GM23248 (cell line): Measurements from ENCODE around the gene TSPAN4. TPM values are rescaled to one million over a fixed set of nuclear protein-coding genes. Genes with fewer than 3 reads are reported as not detected.
A peak's percentile ranks its signal among the peaks of the same experiment; 100 is the strongest.

Experiments
- DNase-seq: peaks from one replicate; pipeline ENCODE4 v3.0.0-alpha.2; 2015
- H2AFZ ChIP-seq: fragments of 200-600 bp; sonication (generic); 2 replicates; pipeline ENCODE4 v1.6.1; 2016; ENCODE audit warnings: antibody characterized with exemption
- H3F3A ChIP-seq: fragments of 200-600 bp; sonication (generic); 2 replicates; pipeline ENCODE4 v1.6.1; 2016; ENCODE audit warnings: mild to moderate bottlenecking, antibody characterized with exemption, mixed run types; ENCODE audit not compliant: insufficient read depth
- H3K27ac ChIP-seq: fragments of 200-600 bp; sonication (generic); 2 replicates; pipeline ENCODE4 v1.5.1; 2016; ENCODE audit warnings: mild to moderate bottlenecking
- H3K27me3 ChIP-seq: fragments of 200-600 bp; sonication (generic); replicated peaks from 2 replicates; pipeline ENCODE4 v1.6.1; 2016; ENCODE audit warnings: mild to moderate bottlenecking; ENCODE audit not compliant: insufficient read depth
- H3K36me3 ChIP-seq: fragments of 200-600 bp; sonication (generic); 2 replicates; pipeline ENCODE4 v1.6.1; 2016; ENCODE audit warnings: low read depth, mild to moderate bottlenecking
- H3K4me1 ChIP-seq: fragments of 200-600 bp; sonication (generic); 2 replicates; pipeline ENCODE4 v1.6.1; 2016; ENCODE audit warnings: mild to moderate bottlenecking; ENCODE audit not compliant: insufficient read depth
- H3K4me2 ChIP-seq: fragments of 200-600 bp; sonication (generic); one replicate; pipeline ENCODE4 v1.6.1; 2016; ENCODE audit warnings: mild to moderate bottlenecking; ENCODE audit not compliant: unreplicated experiment
- H3K4me3 ChIP-seq: fragments of 200-600 bp; sonication (generic); 2 replicates; pipeline ENCODE4 v1.5.1; 2016; ENCODE audit warnings: mild to moderate bottlenecking
- H3K79me2 ChIP-seq: fragments of 200-600 bp; sonication (generic); 2 replicates; pipeline ENCODE4 v1.6.1; 2016; ENCODE audit warnings: mild to moderate bottlenecking; ENCODE audit not compliant: insufficient read depth
- H3K9ac ChIP-seq: fragments of 200-600 bp; sonication (generic); 2 replicates; pipeline ENCODE4 v1.6.1; 2016; ENCODE audit warnings: mild to moderate bottlenecking
- H3K9me2 ChIP-seq: fragments of 200-600 bp; sonication (generic); 2 replicates; pipeline ENCODE4 v1.6.1; 2016; ENCODE audit warnings: mixed run types, mild to moderate bottlenecking, moderate library complexity; ENCODE audit not compliant: insufficient read depth
- H3K9me3 ChIP-seq: fragments of 200-600 bp; sonication (generic); one replicate; pipeline ENCODE4 v1.6.1; 2017; ENCODE audit warnings: low read depth
- H4K20me1 ChIP-seq: fragments of 200-600 bp; sonication (generic); 2 replicates; pipeline ENCODE4 v1.6.0; 2016; ENCODE audit not compliant: insufficient read depth
- EZH2 ChIP-seq: fragments of 200-600 bp; sonication (generic); IDR thresholded peaks from 2 replicates; pipeline ENCODE4 v1.6.1; 2018; ENCODE audit warnings: antibody characterized with exemption, mild to moderate bottlenecking; ENCODE audit not compliant: insufficient read depth, poor library complexity, severe bottlenecking
- EZH2phosphoT487 ChIP-seq: fragments of 200-600 bp; sonication (generic); IDR thresholded peaks from 2 replicates; pipeline ENCODE4 v1.6.1; 2018; ENCODE audit warnings: antibody characterized with exemption, moderate library complexity, mild to moderate bottlenecking, low read depth; ENCODE audit not compliant: insufficient read depth
- WGBS, 2 experiments: methylation state at CpG; one replicate each; pipeline ENCODE4 v1.1.6; 2015 to 2017; ENCODE audit warnings: low lambda C conversion rate in 2 of 2, low coverage in 1 of 2; ENCODE audit errors: missing lambda C conversion rate in 2 of 2; 5-methylcytosine and 5-hydroxymethylcytosine counted together
- in situ Hi-C: fragments of 300-500 bp; cut with MboI; formaldehyde crosslinking; loops from 2 replicates; pipeline ENCODE4 v1.15.0; 2020
- polyA plus RNA-seq: library from polyadenylated mRNA; unstranded; fragments of >200 nt; fragmentation: Nextera tagmentation; extraction: Ambion mirVana; gene quantifications from 2 replicates; pipeline ENCODE4 v1.2.1, GENCODE V29; 2016
- total RNA-seq: library from RNA; depleted of rRNA; stranded (reverse); fragments of >200 nt; shearing (Covaris generic); gene quantifications from 2 replicates; pipeline ENCODE4 v1.2.3, GENCODE V29; 2014

The TSPAN4 gene
- total and polyA plus RNA-seq, 2 experiments from 2014 or later, result 343 to 393 TPM

- Histone ChIP-seq H3K9me2 (no peaks in the 10 kb centered on the region), H3K4me2 (peak overlapping the region; percentile 88), H3K27ac (peak overlapping the region; percentile 77), H4K20me1 (no peaks in the 10 kb centered on the region), H3K4me3 (peak overlapping the region; percentile 79), H3K9me3 (no peaks in the 10 kb centered on the region), H3K9ac (peak overlapping the region; percentile 92; the same call in 1 of the 2 replicates), H3K27me3 (peaks cover 3% of the 10 kb centered on the region; the same call in 1 of the 2 replicates), H3F3A (peaks cover 3% of the 10 kb centered on the region; the same call in 1 of the 2 replicates), H3K36me3 (peaks cover 3% of the 10 kb centered on the region; the same call in 1 of the 2 replicates), H2AFZ (no peak overlapping the region), H3K79me2 (peaks cover 38% of the 10 kb centered on the region), H3K4me1 (peaks cover 18% of the 10 kb centered on the region)
- TF ChIP-seq EZH2 (no peak), EZH2phosphoT487 (no peak)
- no peak for DNase-seq
- in situ Hi-C loops, result no loop called here
- 84 to 88% methylated on average over 18 to 22 of the region's 22 CpGs for WGBS, 2 experiments
These were observed 20.9 kb upstream of the TSPAN4 start for GRCh38 chr11:821512-822371.

GRCh38 chr11:823441-824291, 19.0 kb upstream of the TSPAN4 start:
- Histone ChIP-seq H3K4me2 (no peak overlapping the region), H4K20me1 (no peaks in the 10 kb centered on the region), H3K27ac (no peak overlapping the region), H3K27me3 (peaks cover 7% of the 10 kb centered on the region; the same call in 1 of the 2 replicates), H3K4me1 (peaks cover 14% of the 10 kb centered on the region), H2AFZ (no peak overlapping the region), H3K79me2 (peaks cover 38% of the 10 kb centered on the region), H3K9ac (no peak overlapping the region), H3K4me3 (no peak overlapping the region), H3F3A (no peaks in the 10 kb centered on the region), H3K9me3 (no peaks in the 10 kb centered on the region), H3K9me2 (no peaks in the 10 kb centered on the region), H3K36me3 (peaks cover 3% of the 10 kb centered on the region; the same call in 1 of the 2 replicates)
- DNase-seq, result no peak
- in situ Hi-C loops, result no loop called here
- no peak for TF ChIP-seq EZH2
- no peak for TF ChIP-seq EZH2phosphoT487
- 86 to 89% methylated on average over 9 to 51 of the region's 53 CpGs for WGBS, 2 experiments

DNA sequence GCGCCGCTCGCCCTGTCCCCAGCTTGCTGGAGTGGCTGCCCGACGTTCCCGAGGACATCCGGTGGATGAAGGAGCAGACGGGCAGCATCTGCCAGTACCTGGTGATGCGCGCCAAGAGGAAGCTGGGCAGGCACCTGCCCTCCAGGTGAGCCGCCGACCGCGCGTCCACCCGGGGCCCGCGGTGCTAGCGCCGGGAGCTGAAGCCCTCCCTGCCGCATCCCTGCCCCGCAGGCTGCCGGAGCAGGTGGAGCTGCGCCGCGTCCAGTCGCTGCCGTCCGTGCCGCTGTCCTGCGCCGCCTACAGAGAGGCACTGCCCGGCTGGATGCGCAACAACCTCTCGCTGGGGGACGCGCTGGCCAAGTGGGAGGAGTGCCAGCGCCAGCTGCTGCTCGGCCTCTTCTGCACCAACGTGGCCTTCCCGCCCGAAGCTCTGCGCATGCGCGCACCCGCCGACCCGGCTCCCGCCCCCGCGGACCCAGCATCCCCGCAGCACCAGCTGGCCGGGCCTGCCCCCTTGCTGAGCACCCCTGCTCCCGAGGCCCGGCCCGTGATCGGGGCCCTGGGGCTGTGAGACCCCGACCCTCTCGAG, 18.3 kb upstream of the TSPAN4 start:
- in situ Hi-C loops, result no loop called here
- H3K79me2 ChIP-seq, result peaks cover 38% of the 10 kb centered on the region
- H3K4me3 ChIP-seq, result no peak overlapping the region
- no peaks in the 10 kb centered on the region for H3K9me2 ChIP-seq
- DNase-seq, result no peak
- H3K27me3 ChIP-seq, result peaks cover 7% of the 10 kb centered on the region; the same call in 1 of the 2 replicates
- no peak overlapping the region for H3K9ac ChIP-seq
- H3F3A ChIP-seq, result no peaks in the 10 kb centered on the region
- TF ChIP-seq EZH2, result no peak
- TF ChIP-seq EZH2phosphoT487, result no peak
- H3K4me1 ChIP-seq, result peaks cover 14% of the 10 kb centered on the region
- H3K27ac ChIP-seq, result no peak overlapping the region
- H3K9me3 ChIP-seq, result no peaks in the 10 kb centered on the region
- H4K20me1 ChIP-seq, result no peaks in the 10 kb centered on the region
- 86 to 93% methylated on average over 39 to 53 of the region's 59 CpGs for WGBS, 2 experiments
- no peak overlapping the region for H3K4me2 ChIP-seq
- no peak overlapping the region for H2AFZ ChIP-seq
- H3K36me3 ChIP-seq, result peaks cover 3% of the 10 kb centered on the region; the same call in 1 of the 2 replicates

DNA sequence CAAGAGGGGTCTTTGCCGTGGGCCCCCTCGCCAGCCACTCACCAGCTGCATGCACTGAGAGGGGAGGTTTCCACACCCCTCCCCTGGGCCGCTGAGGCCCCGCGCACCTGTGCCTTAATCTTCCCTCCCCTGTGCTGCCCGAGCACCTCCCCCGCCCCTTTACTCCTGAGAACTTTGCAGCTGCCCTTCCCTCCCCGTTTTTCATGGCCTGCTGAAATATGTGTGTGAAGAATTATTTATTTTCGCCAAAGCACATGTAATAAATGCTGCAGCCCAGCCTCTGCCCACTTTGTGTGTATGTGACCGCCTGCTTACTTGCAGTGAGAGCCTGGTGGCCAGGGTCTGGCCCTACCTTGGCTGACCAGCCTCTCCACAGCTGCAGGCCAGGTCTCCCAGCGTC, 17.7 kb upstream of the TSPAN4 start:
- 74 to 81% methylated on average over 11 of the region's 11 CpGs for WGBS, 2 experiments
- no peak for DNase-seq
- Histone ChIP-seq H3K4me1 (peaks cover 14% of the 10 kb centered on the region), H3K9ac (no peak overlapping the region), H3K4me2 (no peak overlapping the region), H2AFZ (no peak overlapping the region), H3K79me2 (peaks cover 34% of the 10 kb centered on the region), H3F3A (no peaks in the 10 kb centered on the region), H3K27me3 (peaks cover 7% of the 10 kb centered on the region; the same call in 1 of the 2 replicates), H3K4me3 (no peak overlapping the region), H3K9me3 (no peaks in the 10 kb centered on the region), H4K20me1 (no peaks in the 10 kb centered on the region), H3K27ac (no peak overlapping the region), H3K9me2 (no peaks in the 10 kb centered on the region), H3K36me3 (peaks cover 3% of the 10 kb centered on the region; the same call in 1 of the 2 replicates)
- in situ Hi-C loops, result no loop called here
- TF ChIP-seq EZH2phosphoT487 (no peak), EZH2 (no peak)
